GM21723 (cell line): ENCODE data around the gene TLK2.
A peak's percentile ranks its signal among the peaks of the same experiment; 100 is the strongest.
"Not testable (repeated sequence)": the region's sequence is repeated elsewhere in the genome, so short reads cannot be mapped to it uniquely, and the experiment has no call there.

Experiments
- ATAC-seq: cut with Tn5 transposase; IDR thresholded peaks from one replicate; pipeline ENCODE4 v1.9.1; 2021; ENCODE audit warnings: mild to moderate bottlenecking, moderate library complexity; ENCODE audit not compliant: unreplicated experiment

The TLK2 gene

DNA sequence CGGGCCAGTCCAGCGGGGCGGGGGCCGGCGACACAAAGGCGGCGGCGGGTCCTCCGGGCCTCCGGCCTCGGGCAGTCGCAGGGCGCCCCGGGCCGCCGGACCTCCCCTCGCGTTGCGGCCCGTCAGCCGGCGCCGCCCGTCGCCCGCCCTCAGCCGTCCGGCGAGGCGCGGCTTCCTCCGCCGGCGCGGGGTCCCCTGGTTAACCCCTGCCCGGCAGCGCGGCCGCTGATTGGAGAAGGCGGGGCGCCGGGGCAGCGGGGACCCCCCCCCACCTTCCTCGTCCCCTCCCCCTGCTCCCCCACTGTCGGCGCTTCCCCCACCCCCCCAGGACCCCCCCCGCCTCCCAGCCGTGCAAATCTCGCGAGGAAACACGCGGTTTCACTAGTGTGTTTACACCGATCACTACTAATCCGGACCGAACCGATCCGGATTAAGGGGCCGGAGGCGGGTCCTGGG, at the start of gene TLK2:
Gene TLK2, plus strand, starts transcription at position 402 of the 456 bp plus-strand sequence. CDS start 2,301 bp downstream, outside the sequence.
- ATAC-seq = peak; percentile 69

DNA sequence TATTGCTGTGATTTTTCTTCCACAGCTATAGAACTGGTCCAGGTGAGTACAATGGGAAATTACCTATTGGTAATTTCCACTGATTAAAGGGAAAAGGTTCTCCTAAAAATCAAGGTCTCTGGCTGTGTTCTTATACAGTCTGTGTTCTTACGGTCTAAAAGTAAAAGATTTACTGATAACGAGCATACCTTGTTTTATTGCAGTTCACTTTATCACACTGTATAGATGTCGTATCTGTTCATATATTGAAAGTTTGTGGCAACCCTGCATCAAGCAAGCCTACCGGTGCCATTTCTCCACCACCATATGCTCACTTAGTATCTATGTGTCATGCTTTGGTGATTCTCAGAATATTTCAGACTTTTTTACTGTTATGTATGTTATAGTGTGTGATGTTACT, 43.4 kb upstream of the TLK2 start:
- ATAC-seq = not testable (repeated sequence)

DNA sequence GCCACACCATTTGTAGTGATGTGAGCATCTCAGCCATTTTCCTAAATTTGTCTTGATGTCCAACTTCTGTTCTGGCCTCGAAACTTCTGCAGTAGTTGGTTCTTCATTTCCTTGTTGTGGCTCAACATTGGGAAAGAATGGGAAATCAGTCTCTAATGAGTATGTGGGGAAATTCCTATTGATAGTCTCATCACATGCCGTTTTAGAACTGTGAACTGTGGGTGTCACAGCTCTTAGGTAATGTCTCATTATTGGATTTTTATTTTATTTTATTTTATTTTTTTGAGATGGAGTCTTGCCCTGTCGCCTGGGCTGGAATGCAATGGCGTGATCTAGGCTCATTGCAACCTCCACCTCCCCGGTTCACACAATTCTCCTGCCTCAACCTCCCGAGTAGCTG, 37.4 kb upstream of the TLK2 start:
- ATAC-seq = not testable (repeated sequence)

DNA sequence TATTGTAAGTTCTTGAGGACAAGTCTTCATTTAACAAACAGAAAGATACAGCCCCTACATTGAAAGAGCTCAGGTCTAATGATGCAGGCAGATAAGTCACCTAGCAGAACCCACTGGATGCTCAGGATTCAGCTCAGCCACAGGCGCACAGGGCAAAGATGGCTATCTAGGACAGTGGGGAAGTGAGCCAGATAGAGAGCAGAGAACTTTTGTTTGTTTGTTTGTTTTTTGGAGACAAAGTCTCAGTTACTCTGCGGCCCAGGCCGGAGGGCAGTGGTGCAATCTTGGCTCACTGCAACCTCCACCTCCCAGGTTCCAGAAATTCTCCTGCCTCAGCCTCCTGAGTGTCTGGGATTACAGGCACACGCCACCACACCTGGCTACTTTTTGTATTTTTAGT, 34.6 kb upstream of the TLK2 start:
- ATAC-seq = no peak

DNA sequence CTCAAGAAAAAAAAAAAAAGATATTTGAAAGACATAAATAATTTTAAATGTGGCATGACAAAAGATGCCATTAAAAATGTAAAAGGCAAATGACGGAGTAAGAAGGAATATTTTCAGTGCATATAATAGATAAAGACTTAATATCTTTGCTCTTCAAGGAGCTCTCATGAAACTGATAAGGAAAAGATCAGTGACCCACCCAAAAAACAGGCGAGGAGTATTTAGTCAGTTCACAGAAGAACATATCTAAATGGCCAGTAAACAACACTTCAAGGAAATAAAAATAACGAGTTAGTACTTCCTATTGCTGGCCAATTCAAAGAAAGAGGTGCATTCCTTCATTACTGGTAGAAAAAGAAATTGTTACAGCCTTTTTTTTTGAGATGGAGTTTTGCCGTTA, 32.8 kb upstream of the TLK2 start:
- ATAC-seq = not testable (repeated sequence)

DNA sequence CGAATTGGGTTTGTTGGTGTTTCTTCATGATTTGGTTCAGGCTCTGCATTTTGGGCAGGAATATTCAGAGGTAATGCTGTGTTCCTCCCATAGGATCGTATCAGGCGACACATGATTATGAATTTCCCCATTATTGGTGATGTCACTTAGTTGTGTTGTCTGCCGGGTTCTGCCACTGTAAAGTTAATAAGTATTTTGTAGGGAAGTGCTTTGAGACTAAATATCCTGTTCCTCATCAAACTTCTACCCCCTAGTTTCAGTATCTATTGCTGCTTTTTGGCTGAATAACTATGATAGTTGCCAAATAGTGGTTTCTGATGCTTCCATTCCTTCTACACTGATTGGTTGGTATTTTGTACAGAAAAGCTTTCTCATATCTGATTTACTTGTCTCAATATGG, 26.4 kb upstream of the TLK2 start:
- ATAC-seq = not testable (repeated sequence)

DNA sequence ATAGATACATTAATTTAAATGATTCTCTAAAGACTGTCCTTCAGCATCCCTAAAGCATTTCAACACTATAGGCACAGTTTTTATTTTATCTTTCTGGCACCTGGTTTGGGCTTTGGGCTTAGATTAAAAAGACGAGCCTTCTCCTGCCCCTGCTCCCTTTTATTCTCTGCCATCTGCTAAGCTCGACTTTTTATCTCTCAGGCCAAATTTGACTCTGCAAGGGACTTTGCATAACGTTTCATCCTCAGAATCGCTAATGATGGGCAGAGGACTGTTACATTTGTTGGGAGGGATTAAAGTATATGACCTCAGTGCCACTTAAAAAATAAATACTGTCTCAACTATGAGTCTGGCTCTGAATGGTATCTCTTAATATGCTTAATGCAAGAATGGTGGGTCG, 25.6 kb upstream of the TLK2 start:
- not testable (repeated sequence) for ATAC-seq

DNA sequence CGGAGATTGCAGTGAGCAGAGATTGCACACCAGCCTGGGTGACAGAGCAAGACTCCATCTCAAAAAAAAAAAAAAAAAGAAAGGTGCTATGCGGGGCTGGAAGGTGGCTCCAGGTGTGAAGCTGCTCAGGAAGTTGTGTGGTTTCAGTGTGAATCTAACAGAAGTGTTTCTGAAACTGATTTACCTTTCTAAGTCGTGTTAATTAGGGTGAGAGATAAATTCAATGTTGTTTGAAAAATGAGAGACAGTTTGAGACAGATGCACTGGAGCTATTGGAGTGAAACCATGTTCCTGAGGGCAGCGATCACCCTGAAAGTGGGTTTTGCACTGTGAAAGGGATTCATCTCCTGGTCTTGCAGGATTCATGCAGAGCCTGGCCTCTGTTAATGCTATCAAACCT, 25.0 kb upstream of the TLK2 start:
- ATAC-seq = peak; percentile 17

DNA sequence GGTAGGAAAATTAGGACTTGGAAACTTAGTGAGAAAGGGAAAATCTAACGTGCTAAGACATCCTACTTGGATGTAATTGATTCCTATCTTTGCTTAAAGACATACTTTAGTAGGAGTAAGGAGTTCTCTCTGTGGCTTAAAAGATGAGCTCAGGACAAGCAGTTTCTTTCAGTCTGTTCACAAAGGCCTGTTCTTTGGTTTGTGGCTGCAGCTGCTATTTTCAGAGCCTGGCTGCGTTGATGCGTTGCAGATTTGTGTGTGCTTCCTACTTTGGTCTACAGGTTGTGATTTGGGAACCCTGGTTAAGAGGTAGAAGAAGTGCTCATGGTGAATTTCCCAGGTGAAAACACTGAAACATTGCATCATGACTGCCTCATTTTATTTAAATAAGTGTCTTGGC, 24.5 kb upstream of the TLK2 start:
- peak; percentile 62 for ATAC-seq

DNA sequence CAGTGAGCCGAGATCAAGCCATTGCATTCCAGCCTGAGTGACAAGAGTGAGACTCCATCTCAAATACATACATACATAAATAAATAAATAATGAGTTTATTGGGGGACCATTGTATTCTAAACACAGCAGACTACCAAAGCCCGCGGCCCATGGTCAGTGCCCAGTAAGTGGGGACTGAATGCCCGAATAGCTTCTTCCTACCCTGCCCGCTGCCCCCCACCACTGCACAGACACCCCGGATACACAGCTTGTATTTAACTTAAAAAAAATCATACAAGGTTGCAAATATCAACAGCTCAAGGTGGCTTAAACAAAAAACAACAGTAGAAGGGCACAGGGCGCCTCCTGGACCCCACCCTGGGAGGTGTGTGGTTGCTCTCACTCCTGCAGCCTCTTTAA, 22.6 kb upstream of the TLK2 start:
- ATAC-seq = no peak

DNA sequence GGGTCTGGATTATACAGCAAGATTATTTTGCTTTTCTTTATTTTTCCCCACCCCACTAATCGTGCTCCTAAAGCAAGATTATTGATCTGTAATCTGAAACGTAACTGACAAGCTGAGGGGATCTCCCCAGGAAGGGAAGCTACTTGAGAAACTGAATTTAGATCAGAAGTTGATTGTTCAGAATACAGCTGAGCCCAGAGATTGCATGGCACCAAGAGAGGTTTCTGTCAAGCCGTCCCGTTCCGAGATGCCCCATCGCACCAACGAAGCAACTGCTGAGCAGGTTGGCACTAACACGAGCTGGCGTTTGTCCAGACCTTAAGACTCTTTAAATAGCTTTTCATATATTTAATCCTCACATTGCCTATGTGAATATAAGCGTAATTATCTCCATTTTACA, 20.1 kb upstream of the TLK2 start:
- ATAC-seq = peak; percentile 31

DNA sequence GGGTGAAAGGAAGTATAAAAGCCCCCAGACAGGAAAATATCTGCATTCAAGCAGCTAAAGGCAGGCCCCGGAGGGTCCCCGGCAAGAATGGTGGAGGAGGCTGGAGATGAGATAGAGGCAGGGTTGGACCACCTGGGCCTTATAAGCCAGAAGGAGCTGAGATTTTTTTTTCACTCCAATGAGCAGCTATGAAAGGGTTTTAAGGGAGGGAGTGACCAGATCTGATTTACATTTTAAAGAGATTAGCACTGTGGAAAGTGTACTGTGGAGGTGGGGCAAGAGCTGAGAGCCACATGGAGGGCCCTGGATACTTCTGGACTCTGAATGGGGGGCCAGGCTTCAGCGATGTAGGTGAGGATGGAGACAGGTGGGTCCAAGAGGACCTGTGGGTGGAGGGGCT, 14.2 kb upstream of the TLK2 start:
- ATAC-seq = not testable (repeated sequence)

DNA sequence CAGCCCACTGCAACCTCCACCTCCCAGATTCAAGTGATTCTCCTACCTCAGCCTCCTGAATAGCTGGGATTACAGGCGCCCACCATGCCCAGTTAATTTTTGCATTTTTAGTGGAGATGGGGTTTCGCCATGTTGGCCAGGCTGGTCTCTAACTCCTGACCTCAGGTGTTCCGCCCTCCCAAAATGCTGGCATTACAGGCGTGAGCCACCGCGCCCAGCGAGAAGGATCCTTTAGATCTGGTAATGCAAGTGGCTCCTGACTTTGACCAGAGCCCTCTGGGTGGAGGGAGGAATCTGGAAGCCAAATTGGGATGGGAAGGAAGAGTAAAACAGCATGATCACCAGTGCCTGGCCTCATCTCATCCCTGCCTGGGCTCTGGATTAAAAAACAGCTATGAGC, 13.4 kb upstream of the TLK2 start:
- ATAC-seq = not testable (repeated sequence)

DNA sequence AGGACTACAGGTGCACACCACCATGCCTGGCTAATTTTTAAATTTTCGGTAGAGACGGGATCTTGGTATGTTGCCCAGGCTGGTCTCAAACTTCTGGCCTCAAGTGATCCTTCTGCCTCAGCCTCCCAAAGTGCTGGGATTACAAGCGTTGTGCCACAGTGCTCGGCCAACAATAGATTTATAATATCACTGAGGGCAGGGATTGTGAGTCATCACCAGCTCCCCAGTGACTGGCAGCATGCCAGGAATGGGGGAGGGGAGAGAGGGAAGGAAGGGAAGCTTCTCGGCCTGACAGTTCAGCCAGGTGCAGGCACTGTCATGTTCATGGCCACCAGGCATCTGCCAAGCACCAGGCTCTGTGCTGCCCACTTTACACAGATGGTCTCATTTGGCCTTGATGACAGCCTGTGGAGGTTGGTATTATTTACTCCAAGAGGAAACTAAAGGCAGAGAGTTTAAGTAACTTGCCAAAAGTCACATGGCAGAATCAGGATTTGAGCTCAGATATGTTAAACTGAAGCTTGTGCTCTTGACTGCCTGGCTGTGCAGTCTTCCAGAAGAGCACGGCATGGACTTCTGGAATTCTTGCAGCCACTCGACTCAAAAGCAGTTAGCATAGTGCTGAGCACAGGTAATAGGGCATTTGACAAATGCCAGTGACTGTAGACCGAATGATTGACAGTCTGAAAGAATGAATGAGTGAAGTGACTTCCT, 7.8 kb upstream of the TLK2 start:
- ATAC-seq = not testable (repeated sequence)

DNA sequence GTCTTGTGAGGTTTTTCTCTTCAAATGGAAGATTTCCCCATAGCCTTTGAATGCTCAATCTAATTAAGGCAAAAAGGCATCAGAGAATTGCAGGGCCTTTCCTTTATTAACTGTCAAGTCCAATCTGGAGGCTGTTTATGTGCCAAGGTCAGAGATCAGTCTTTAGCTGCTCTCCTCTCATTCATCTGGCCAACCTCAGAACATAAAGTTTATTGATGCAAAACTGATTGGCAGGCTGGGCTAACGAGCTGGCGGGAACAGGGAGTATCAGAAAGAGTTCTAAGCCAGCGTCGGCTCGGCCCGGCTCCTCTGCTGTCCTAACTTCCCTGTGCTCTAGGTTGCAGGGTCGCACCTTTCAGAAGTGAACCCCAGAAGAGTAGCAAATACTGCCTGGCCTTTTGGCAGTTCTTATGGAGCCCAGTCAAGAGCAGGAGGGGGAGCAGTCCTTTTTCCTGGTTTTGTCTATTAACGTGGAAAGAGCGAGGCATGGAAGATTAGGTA, 7.2 kb upstream of the TLK2 start:
- not testable (repeated sequence) for ATAC-seq

DNA sequence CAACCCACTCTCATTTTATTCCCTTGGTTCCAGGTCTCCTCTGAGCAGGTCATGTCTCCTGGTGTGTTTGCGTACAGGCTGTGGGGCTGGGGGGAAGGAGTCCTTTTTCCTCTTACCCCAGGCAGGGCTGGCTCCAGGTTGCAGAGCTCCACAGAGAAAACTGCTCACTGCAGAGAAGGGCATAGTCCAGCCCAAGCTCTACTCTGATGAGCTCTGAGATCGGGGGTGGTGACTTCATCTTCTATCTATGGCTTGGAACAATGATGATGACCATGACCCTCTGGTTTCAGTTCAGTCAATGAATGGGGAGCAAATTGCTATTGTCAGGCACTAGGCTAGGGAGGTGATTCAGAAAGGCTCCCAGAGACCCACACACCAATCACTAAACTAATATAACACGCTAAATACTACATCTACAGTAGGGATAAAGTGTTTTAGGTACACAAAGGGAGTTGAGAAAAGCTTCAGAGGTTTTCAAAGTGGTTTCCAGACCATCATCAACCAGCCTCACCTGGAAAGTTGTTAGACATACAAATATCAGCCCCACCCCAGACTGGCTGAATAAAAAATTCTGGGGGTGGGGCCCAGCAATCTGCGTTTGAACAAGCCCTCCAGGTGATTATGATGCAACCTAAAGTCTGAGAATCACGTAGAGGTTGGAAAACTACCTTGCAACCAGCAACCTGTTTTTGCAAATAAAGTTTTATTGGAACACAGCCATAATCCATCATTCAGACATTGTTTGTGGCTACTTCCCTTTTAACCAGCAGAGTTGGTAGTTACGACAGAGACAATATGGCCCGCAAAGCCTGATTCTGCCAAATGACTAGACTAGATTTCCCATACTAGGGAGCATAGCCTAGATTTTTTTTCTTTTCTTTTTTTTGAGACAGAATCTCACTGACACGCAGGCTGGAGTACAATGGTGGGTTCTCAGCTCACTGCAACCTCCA, 5.3 kb upstream of the TLK2 start:
- ATAC-seq = not testable (repeated sequence)

DNA sequence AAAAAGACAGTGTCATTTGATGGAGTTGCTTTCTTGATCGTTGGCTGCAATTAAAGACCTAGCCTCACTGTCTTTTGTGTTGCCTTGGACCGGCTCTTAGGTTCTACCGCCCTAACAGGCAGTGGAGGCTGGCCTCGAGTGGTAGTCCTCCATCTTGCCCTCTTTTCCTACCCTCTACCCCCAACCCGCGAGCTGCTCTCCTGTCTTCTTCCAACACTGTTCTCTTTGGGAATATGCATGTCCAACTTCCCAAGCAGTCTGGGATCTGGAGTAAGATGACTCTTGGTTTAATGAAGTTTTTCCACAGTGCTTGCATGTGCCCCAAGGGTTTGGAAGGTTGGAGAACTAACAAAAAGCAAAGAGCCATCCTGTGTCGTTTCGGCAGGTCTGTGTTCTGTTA, 1.5 kb upstream of the TLK2 start:
- not testable (repeated sequence) for ATAC-seq

DNA sequence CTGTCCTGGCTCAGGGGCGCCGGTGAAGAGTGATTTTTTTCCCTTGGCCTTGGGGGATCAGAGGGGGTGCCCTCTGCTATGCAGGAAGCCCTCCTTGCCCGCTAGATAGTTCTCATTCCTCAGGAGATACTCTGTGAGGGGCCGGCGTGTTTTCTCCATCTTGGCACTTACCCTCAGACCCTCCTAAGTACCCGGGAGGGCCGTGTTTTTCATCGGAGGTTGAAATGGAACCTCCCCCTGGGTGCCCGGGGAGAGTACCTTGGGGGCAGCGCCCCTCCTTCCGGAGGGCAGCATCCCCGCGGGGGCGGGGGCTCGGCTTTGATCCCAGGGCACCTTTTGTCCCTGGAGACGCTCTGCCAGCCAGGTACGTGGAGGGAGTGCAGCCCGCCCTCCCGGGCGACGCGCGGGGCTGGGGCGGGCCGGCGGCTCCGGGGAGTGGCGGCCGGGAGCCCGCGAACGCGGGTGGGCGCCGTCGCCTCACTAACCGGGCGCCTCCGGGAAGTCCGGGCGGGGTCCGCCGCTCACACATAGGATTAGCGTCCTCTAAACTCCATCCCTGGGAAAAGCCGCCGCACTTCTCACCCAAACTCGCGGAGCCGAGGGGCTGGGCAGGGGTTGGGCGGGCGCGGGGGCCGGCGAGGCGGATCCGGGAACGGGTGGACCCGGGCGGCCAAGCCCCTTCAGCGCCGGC, 762 bp upstream of the TLK2 start:
- peak; percentile 33 for ATAC-seq

DNA sequence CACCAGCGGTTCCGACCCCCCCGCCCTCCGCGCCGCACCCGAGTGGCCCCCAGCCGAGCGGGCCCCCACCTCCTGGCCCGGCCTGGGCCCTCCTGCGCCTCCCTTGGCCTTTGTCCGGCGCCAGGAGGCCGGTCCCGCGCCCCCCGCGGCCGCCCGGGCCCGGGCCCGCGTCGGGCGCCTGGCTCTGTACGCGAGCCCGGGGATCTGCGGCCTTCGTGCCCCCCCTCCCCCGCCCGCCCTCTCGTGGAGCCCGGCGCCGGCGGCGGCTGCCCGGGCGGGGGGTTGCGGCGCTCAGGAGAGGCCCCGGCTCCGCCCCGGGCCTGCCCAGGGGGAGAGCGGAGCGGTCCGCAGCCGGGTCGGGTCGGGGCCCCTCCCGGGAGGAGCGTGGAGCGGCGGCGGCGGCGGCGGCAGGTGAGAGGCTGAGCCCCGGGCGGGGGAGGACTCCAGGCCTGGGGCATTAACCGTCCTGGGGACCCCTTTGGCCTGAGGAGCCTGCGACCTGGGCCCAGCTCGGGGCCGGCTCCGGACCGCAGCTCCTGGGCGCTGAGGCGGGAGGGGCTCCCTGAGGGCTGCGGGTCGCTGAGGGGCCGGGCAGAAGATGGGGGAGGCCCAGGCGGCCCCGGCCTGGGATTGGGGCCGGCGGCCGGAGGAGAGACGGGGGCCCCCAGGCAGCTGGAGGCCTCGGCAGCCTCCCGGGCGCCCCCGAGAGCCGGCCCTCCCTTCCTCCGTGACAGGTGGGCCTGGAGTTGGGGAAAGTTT, 434 bp downstream of the TLK2 start:
- ATAC-seq = peak; percentile 43

DNA sequence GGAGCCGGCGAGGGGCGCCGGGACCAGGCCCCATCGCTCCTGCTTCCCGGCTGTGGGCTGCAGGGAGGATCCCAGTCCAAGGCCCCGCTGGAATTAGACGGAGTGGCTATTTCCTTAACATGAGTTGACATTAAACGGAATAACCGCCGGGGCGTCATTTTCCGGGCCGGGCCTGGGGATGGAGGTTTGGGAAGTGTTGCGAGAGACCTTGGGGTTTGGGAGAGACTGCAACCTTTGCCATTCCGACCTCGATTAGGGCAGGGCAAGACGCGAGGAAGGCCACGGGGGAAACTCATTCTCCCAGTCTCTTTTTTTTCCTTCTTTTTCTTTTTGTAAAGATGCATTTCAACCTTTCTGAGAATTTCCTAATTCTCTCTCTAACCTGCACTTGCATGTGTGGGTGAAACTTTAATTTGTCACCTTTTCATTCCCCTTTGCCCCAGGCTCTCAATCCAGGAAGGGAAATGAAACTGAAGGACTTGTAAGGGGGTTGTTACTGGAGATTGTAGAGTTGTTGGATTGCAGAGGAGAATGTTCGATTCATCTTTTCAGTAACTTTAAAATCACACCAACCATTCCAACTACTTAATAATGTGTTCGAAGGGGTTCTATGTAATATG, 1.1 kb downstream of the TLK2 start:
- ATAC-seq = not testable (repeated sequence)
